ENCODE results near the gene SCN5A.

The SCN5A gene

GRCh38 chr3:38534180-38534579, 115.3 kb downstream of the SCN5A start:
- DNase-seq = no peak

- DNase-seq = no peak
These were observed 116.1 kb downstream of the SCN5A start for GRCh38 chr3:38533285-38533976.

GRCh38 chr3:38532529-38532928, 117.0 kb downstream of the SCN5A start:
- no peak for DNase-seq

- DNase-seq = no peak
These were observed 121.0 kb downstream of the SCN5A start for GRCh38 chr3:38528457-38528856.

- no peak for DNase-seq
These were observed 122.7 kb downstream of the SCN5A start for GRCh38 chr3:38526792-38527191.

GRCh38 chr3:38524141-38524739, 125.2 kb downstream of the SCN5A start:
- no peak for DNase-seq

GRCh38 chr3:38522002-38522401, 127.5 kb downstream of the SCN5A start:
- no peak for DNase-seq

GRCh38 chr3:38521391-38521987, 128.0 kb downstream of the SCN5A start:
- peak; percentile 54 for DNase-seq

- no peak for DNase-seq
These were observed 129.8 kb downstream of the SCN5A start for GRCh38 chr3:38519651-38520050.

- DNase-seq = no peak
These were observed 130.5 kb downstream of the SCN5A start for GRCh38 chr3:38519000-38519399.

GRCh38 chr3:38516669-38517068, 132.8 kb downstream of the SCN5A start:
- DNase-seq = no peak

- no peak for DNase-seq
These were observed 134.1 kb downstream of the SCN5A start for GRCh38 chr3:38515367-38515766.

- no peak for DNase-seq
These were observed 137.9 kb downstream of the SCN5A start for GRCh38 chr3:38511546-38511945.

- no peak for DNase-seq
These were observed 138.9 kb downstream of the SCN5A start for GRCh38 chr3:38510631-38511030.

GRCh38 chr3:38509732-38510131, 139.8 kb downstream of the SCN5A start:
- DNase-seq = no peak

GRCh38 chr3:38507120-38507519, 142.4 kb downstream of the SCN5A start:
- DNase-seq = no peak

GRCh38 chr3:38500688-38501417, 148.6 kb downstream of the SCN5A start:
- DNase-seq = no peak

Measured in activated naive CD4-positive, alpha-beta T cell treated with anti-CD3 and anti-CD28 coated beads, Interleukin-2, amount 50 U/mL, for 16 hours (primary cell).